CD8-positive, alpha-beta memory T cell (primary cell): ENCODE results near the gene CASKIN1. TPM values are rescaled to one million over a fixed set of nuclear protein-coding genes. Genes with fewer than 3 reads are reported as not detected.
A peak's percentile ranks its signal among the peaks of the same experiment; 100 is the strongest.
"Not testable (repeated sequence)": the region's sequence is repeated elsewhere in the genome, so short reads cannot be mapped to it uniquely, and the experiment has no call there.

Source experiments
- CTCF ChIA-PET: fragments of 350-600 bp; sonication (Branson Sonifier 250); formaldehyde crosslinking; loops from one replicate; lab custom pipeline; 2021; ENCODE audit warnings: antibody characterized with exemption; lab: Charles Lee
- POLR2A ChIA-PET: fragments of 350-600 bp; sonication (Branson Sonifier 250); formaldehyde crosslinking; loops from one replicate; lab custom pipeline; 2021; ENCODE audit warnings: antibody characterized with exemption; lab: Charles Lee
- DNase-seq, 5 donors: peaks; one replicate each; pipeline versions ENCODE4 v3.0.0 to v3.0.0-alpha.2; 2020 to 2022; ENCODE audit warnings: mixed read lengths in 1 of 5
- H3K27ac ChIP-seq: one replicate; pipeline ENCODE4 v1.7.0; 2013; ENCODE audit warnings: low read depth, mild to moderate bottlenecking, low read length, moderate library complexity
- H3K27me3 ChIP-seq: 2 replicates; pipeline ENCODE4 v1.7.0; 2013; ENCODE audit warnings: low read length, mild to moderate bottlenecking; ENCODE audit not compliant: insufficient read depth, poor library complexity, severe bottlenecking
- H3K36me3 ChIP-seq: 2 replicates; pipeline ENCODE4 v1.7.0; 2013; ENCODE audit warnings: mild to moderate bottlenecking, low read length, moderate library complexity; ENCODE audit not compliant: insufficient read depth
- H3K4me1 ChIP-seq: 2 replicates; pipeline ENCODE4 v1.7.0; 2013; ENCODE audit warnings: mild to moderate bottlenecking, low read length, moderate library complexity; ENCODE audit not compliant: insufficient read depth
- H3K4me3 ChIP-seq: 2 replicates; pipeline ENCODE4 v1.7.0; 2013; ENCODE audit warnings: mild to moderate bottlenecking, low read length
- H3K9me3 ChIP-seq: 2 replicates; pipeline ENCODE4 v1.7.0; 2013; ENCODE audit warnings: mild to moderate bottlenecking, low read length
- H3K27ac Mint-ChIP-seq, 8 donors: one replicate each; pipeline ENCODE4 v1.8.0; 2020 to 2021; ENCODE audit warnings: mixed read lengths in 8 of 8, mild to moderate bottlenecking in 6 of 8, inconsistent platforms in 3 of 8, moderate library complexity in 3 of 8
- H3K27me3 Mint-ChIP-seq, 2 donors: one replicate each; pipeline ENCODE4 v1.8.0; 2020 to 2021; ENCODE audit warnings: mixed read lengths in 2 of 2, mild to moderate bottlenecking in 1 of 2, moderate library complexity in 1 of 2
- H3K36me3 Mint-ChIP-seq, 3 donors: one replicate each; pipeline ENCODE4 v1.8.0; 2020 to 2021; ENCODE audit warnings: mixed read lengths in 3 of 3, inconsistent platforms in 1 of 3, mild to moderate bottlenecking in 1 of 3
- H3K4me1 Mint-ChIP-seq, 3 donors: one replicate each; pipeline ENCODE4 v1.8.0; 2020 to 2021; ENCODE audit warnings: mixed read lengths in 3 of 3, inconsistent platforms in 1 of 3, mild to moderate bottlenecking in 1 of 3
- H3K4me3 Mint-ChIP-seq, 7 donors: one replicate each; pipeline ENCODE4 v1.8.0; 2020 to 2021; ENCODE audit warnings: mixed read lengths in 7 of 7, mild to moderate bottlenecking in 6 of 7, moderate library complexity in 4 of 7, inconsistent platforms in 2 of 7
- H3K9me3 Mint-ChIP-seq, 5 donors: one replicate each; pipeline ENCODE4 v1.8.0; 2020 to 2022; ENCODE audit warnings: mixed read lengths in 5 of 5, mild to moderate bottlenecking in 3 of 5, moderate library complexity in 2 of 5, inconsistent platforms in 1 of 5
- polyA plus RNA-seq: library from polyadenylated mRNA; unstranded; fragments of 300-500 nt; fragmentation: Illumina TruSeq; gene quantifications from one replicate; pipeline ENCODE4 v1.2.3, GENCODE V29; 2021
- total RNA-seq, 2 experiments: library from RNA; stranded (reverse); gene quantifications; one replicate each; pipeline ENCODE4 v1.2.3, GENCODE V29; 2021

CASKIN1 gene
- total RNA-seq (under 1 TPM; 0.13 to 0.24 TPM), polyA plus RNA-seq (not detected)

GRCh38 chr16:2196162-2196980, at the start of gene CASKIN1:
Gene CASKIN1 (minus strand): TSS chr16:2196605. CDS start chr16:2196432, 173 bp downstream.
- H3K4me1 Mint-ChIP-seq, result peaks cover 0 to 13% (median 4%) of the 10 kb centered on the region in 3 donors
- H3K36me3 Mint-ChIP-seq, result no peaks in the 10 kb centered on the region
- no peak within 1 kb of the TSS for H3K4me3 ChIP-seq
- H3K27ac ChIP-seq, result no peak within 1 kb of the TSS
- H3K9me3 Mint-ChIP-seq, result no peaks in the 10 kb centered on the region
- no peaks in the 10 kb centered on the region for H3K9me3 ChIP-seq
- CTCF ChIA-PET, result no interaction called here
- peaks cover 33% of the 10 kb centered on the region for H3K27me3 ChIP-seq
- POLR2A ChIA-PET, result interaction anchor here (1.9 kb wide), 1 partner anchor 19 kb away, joined by 7 read pairs; the partner anchor contains the start of gene PGP
- peak within 1 kb of the TSS in 1 of 8 donors; percentile 17 for H3K27ac Mint-ChIP-seq
- H3K27me3 Mint-ChIP-seq, result peaks cover 30 to 33% of the 10 kb centered on the region in 2 donors
- no peaks in the 10 kb centered on the region for H3K36me3 ChIP-seq
- no peak for DNase-seq
- H3K4me1 ChIP-seq, result peaks cover 9% of the 10 kb centered on the region
- H3K4me3 Mint-ChIP-seq, result peak within 1 kb of the TSS in 6 of 7 donors; percentile 34 to 69 (median 58)

- H3K4me1 Mint-ChIP-seq, result no peaks in the 10 kb centered on the region
- peak overlapping the region in 1 of 8 donors; percentile 50 for H3K27ac Mint-ChIP-seq
- H3K4me1 ChIP-seq, result peaks cover 2% of the 10 kb centered on the region
- H3K4me3 ChIP-seq, result no peak overlapping the region
- CTCF ChIA-PET, result no interaction called here
- H3K27ac ChIP-seq, result no peak overlapping the region
- peaks cover 0 to 35% (median 3%) of the 10 kb centered on the region in 3 donors for H3K36me3 Mint-ChIP-seq
- DNase-seq, result no peak
- no peaks in the 10 kb centered on the region for H3K9me3 ChIP-seq
- H3K27me3 Mint-ChIP-seq, result no peaks in the 10 kb centered on the region
- no peaks in the 10 kb centered on the region for H3K9me3 Mint-ChIP-seq
- no peaks in the 10 kb centered on the region for H3K27me3 ChIP-seq
- H3K36me3 ChIP-seq, result peaks cover 5% of the 10 kb centered on the region
- H3K4me3 Mint-ChIP-seq, result no peak overlapping the region
- POLR2A ChIA-PET, result no interaction called here
Observed at GRCh38 chr16:2244926-2245795, 48.8 kb upstream of the CASKIN1 start.

GRCh38 chr16:2244301-2244700, 47.9 kb upstream of the CASKIN1 start:
- POLR2A ChIA-PET, result no interaction called here
- H3K9me3 ChIP-seq, result no peaks in the 10 kb centered on the region
- no peaks in the 10 kb centered on the region for H3K4me1 Mint-ChIP-seq
- no peaks in the 10 kb centered on the region for H3K4me1 ChIP-seq
- no peak overlapping the region for H3K27ac Mint-ChIP-seq
- no peaks in the 10 kb centered on the region for H3K27me3 ChIP-seq
- peaks cover 0 to 35% (median 3%) of the 10 kb centered on the region in 3 donors for H3K36me3 Mint-ChIP-seq
- H3K9me3 Mint-ChIP-seq, result no peaks in the 10 kb centered on the region
- H3K27me3 Mint-ChIP-seq, result no peaks in the 10 kb centered on the region
- CTCF ChIA-PET, result no interaction called here
- H3K27ac ChIP-seq, result no peak overlapping the region
- no peak for DNase-seq
- H3K36me3 ChIP-seq, result peaks cover 5% of the 10 kb centered on the region
- no peak overlapping the region for H3K4me3 Mint-ChIP-seq
- H3K4me3 ChIP-seq, result no peak overlapping the region

GRCh38 chr16:2243781-2244180, 47.4 kb upstream of the CASKIN1 start:
- Mint-ChIP-seq H3K36me3 (peaks cover 0 to 35% (median 3%) of the 10 kb centered on the region in 3 donors), H3K27ac (no peak overlapping the region), H3K27me3 (no peaks in the 10 kb centered on the region), H3K4me3 (no peak overlapping the region), H3K4me1 (no peaks in the 10 kb centered on the region), H3K9me3 (no peaks in the 10 kb centered on the region)
- ChIA-PET POLR2A (no interaction called here), CTCF (no interaction called here)
- DNase-seq, result no peak
- H3K27ac ChIP-seq, result no peak overlapping the region
- no peaks in the 10 kb centered on the region for H3K9me3 ChIP-seq
- peaks cover 5% of the 10 kb centered on the region for H3K36me3 ChIP-seq
- no peaks in the 10 kb centered on the region for H3K27me3 ChIP-seq
- no peak overlapping the region for H3K4me3 ChIP-seq
- no peaks in the 10 kb centered on the region for H3K4me1 ChIP-seq

GRCh38 chr16:2243031-2243528, 46.7 kb upstream of the CASKIN1 start:
- no peaks in the 10 kb centered on the region for H3K4me1 Mint-ChIP-seq
- DNase-seq, result no peak
- Histone ChIP-seq H3K4me3 (no peak overlapping the region), H3K36me3 (peaks cover 5% of the 10 kb centered on the region), H3K4me1 (no peaks in the 10 kb centered on the region), H3K9me3 (no peaks in the 10 kb centered on the region), H3K27me3 (no peaks in the 10 kb centered on the region), H3K27ac (no peak overlapping the region)
- H3K36me3 Mint-ChIP-seq, result peaks cover 0 to 35% (median 3%) of the 10 kb centered on the region in 3 donors
- H3K27me3 Mint-ChIP-seq, result no peaks in the 10 kb centered on the region
- ChIA-PET CTCF (no interaction called here), POLR2A (no interaction called here)
- H3K27ac Mint-ChIP-seq, result no peak overlapping the region
- no peaks in the 10 kb centered on the region for H3K9me3 Mint-ChIP-seq
- H3K4me3 Mint-ChIP-seq, result no peak overlapping the region

GRCh38 chr16:2242598-2242997, 46.2 kb upstream of the CASKIN1 start:
- peaks cover 0 to 35% (median 3%) of the 10 kb centered on the region in 3 donors for H3K36me3 Mint-ChIP-seq
- no peaks in the 10 kb centered on the region for H3K27me3 Mint-ChIP-seq
- no peak for DNase-seq
- H3K27ac Mint-ChIP-seq, result no peak overlapping the region
- H3K9me3 ChIP-seq, result no peaks in the 10 kb centered on the region
- H3K4me3 ChIP-seq, result no peak overlapping the region
- H3K27ac ChIP-seq, result no peak overlapping the region
- ChIA-PET CTCF (no interaction called here), POLR2A (no interaction called here)
- H3K4me3 Mint-ChIP-seq, result no peak overlapping the region
- no peaks in the 10 kb centered on the region for H3K27me3 ChIP-seq
- H3K9me3 Mint-ChIP-seq, result no peaks in the 10 kb centered on the region
- H3K4me1 Mint-ChIP-seq, result no peaks in the 10 kb centered on the region
- H3K4me1 ChIP-seq, result no peaks in the 10 kb centered on the region
- H3K36me3 ChIP-seq, result peaks cover 5% of the 10 kb centered on the region

GRCh38 chr16:2240331-2240730, 43.9 kb upstream of the CASKIN1 start:
- Mint-ChIP-seq H3K36me3 (peaks cover 0 to 29% (median 3%) of the 10 kb centered on the region in 3 donors), H3K27ac (peak overlapping the region in 1 of 8 donors; percentile 74), H3K4me3 (peak overlapping the region in 1 of 7 donors; percentile 27)
- H3K36me3 ChIP-seq, H3K4me3 ChIP-seq, H3K9me3 ChIP-seq, H3K27me3 Mint-ChIP-seq, POLR2A ChIA-PET, CTCF ChIA-PET, H3K27ac ChIP-seq, DNase-seq, H3K4me1 ChIP-seq, H3K9me3 Mint-ChIP-seq, H3K4me1 Mint-ChIP-seq, H3K27me3 ChIP-seq: not testable (repeated sequence)
